HCT116 (cell line): ENCODE measurements around the gene CDH4. TPM values are rescaled to one million over a fixed set of nuclear protein-coding genes. Genes with fewer than 3 reads are reported as not detected.

Experiments
- ATAC-seq: fragments of 200-7000 bp; cut with Tn5 transposase; 2 replicates; pipeline ENCODE4 v1.9.1; 2020; ENCODE audit warnings: mild to moderate bottlenecking, moderate library complexity
- BruUV-seq: library from RNA; stranded (reverse); fragments of 400-500 nt; replicated peaks from 2 replicates; lab custom pipeline; 2021; lab: Mats Ljungman, UMichigan
- CTCF ChIA-PET: fragments of 300-600 bp; sonication (Branson Sonifier 250); formaldehyde crosslinking; loops from one replicate; lab custom pipeline; 2021; ENCODE audit warnings: antibody characterized with exemption; lab: Charles Lee
- POLR2A ChIA-PET: fragments of 300-600, 350-600 bp; sonication (Branson Sonifier 250); formaldehyde crosslinking; loops from one replicate; lab custom pipeline; 2021; ENCODE audit warnings: antibody characterized with exemption; lab: Charles Lee
- RAD21 ChIA-PET, 2 experiments: fragments of 300-600 bp; sonication (Branson Sonifier 250); formaldehyde crosslinking; loops; one replicate each; lab custom pipeline; 2023; ENCODE audit warnings: low total read pairs in 2 of 2; ENCODE audit not compliant: uncharacterized antibody in 2 of 2, unreplicated experiment in 2 of 2, low non-redundant PET in 1 of 2; lab: Charles Lee
- DNase-seq: peaks from one replicate; pipeline ENCODE4 v3.0.0-alpha.2; 2010; ENCODE audit warnings: low read depth, low spot score
- H2AFZ ChIP-seq: fragments of 200-600 bp; shearing (Covaris generic), sonication (generic); 2 replicates; pipeline ENCODE4 v1.6.1; 2017; ENCODE audit warnings: low read depth, mixed run types, mixed read lengths, antibody characterized with exemption, low read length; ENCODE audit not compliant: poor library complexity, severe bottlenecking
- H3K27ac ChIP-seq: 2 replicates; pipeline ENCODE4 v1.5.1; 2012; ENCODE audit warnings: low read depth, low read length
- H3K27me3 ChIP-seq: fragments of 200-600 bp; sonication (generic); 2 replicates; pipeline ENCODE4 v1.6.1; 2016; ENCODE audit warnings: mixed run types, low read length, mixed read lengths; ENCODE audit not compliant: insufficient read depth
- H3K36me3 ChIP-seq, 2 experiments: fragments of 200-500 bp in 1 of 2; fragments of 200-600 bp in 1 of 2; sonication (Bioruptor generic) in 1 of 2; sonication (generic) in 1 of 2; 2 replicates each; pipeline versions ENCODE4 v1.5.1 to v1.6.1; 2014 to 2016; ENCODE audit warnings: low read length in 2 of 2, inconsistent platforms in 1 of 2, mixed read lengths in 1 of 2, mixed run types in 1 of 2; ENCODE audit not compliant: insufficient read depth in 2 of 2, control insufficient read depth in 1 of 2
- H3K4me1 ChIP-seq, 2 experiments: fragments of 200-600 bp in 1 of 2; sonication (generic) in 1 of 2; 2 replicates each; pipeline versions ENCODE4 v1.5.1 to v1.6.1; 2012 to 2017; ENCODE audit warnings: low read length in 2 of 2, inconsistent platforms in 1 of 2, mild to moderate bottlenecking in 1 of 2, mixed read lengths in 1 of 2, mixed run types in 1 of 2, moderate library complexity in 1 of 2; ENCODE audit not compliant: insufficient read depth in 2 of 2, control insufficient read depth in 1 of 2
- H3K4me2 ChIP-seq: fragments of 200-600 bp; sonication (generic); 2 replicates; pipeline ENCODE4 v1.6.1; 2017; ENCODE audit warnings: mixed run types, low read length, mixed read lengths
- H3K4me3 ChIP-seq, 2 experiments: fragments of 200-600 bp in 1 of 2; sonication (generic) in 1 of 2; replicated peaks in 1 of 2; 2 replicates each; pipeline ENCODE4 v1.5.1; 2011 to 2016; ENCODE audit warnings: low read length in 2 of 2, control low read depth in 1 of 2, low read depth in 1 of 2, mild to moderate bottlenecking in 1 of 2, mixed read lengths in 1 of 2, mixed run types in 1 of 2
- H3K79me2 ChIP-seq: fragments of 200-600 bp; sonication (generic); 2 replicates; pipeline ENCODE4 v1.6.1; 2017; ENCODE audit warnings: mild to moderate bottlenecking, mixed run types, low read length, moderate library complexity, mixed read lengths; ENCODE audit not compliant: insufficient read depth
- H3K9ac ChIP-seq: fragments of 200-600 bp; sonication (generic); 2 replicates; pipeline ENCODE4 v1.6.1; 2016; ENCODE audit warnings: low read length, mixed read lengths
- H3K9me2 ChIP-seq: fragments of 200-600 bp; sonication (generic), shearing (Covaris generic); 2 replicates; pipeline ENCODE4 v1.6.1; 2017; ENCODE audit warnings: mixed run types, mild to moderate bottlenecking, moderate library complexity; ENCODE audit not compliant: insufficient read depth
- H3K9me3 ChIP-seq, 2 experiments: fragments of 200-500 bp in 1 of 2; fragments of 200-600 bp in 1 of 2; sonication (Bioruptor generic) in 1 of 2; sonication (generic) in 1 of 2; 2 replicates each; pipeline ENCODE4 v1.6.1; 2014 to 2017; ENCODE audit warnings: low read length in 2 of 2, mixed read lengths in 2 of 2, inconsistent platforms in 1 of 2, low read depth in 1 of 2, mild to moderate bottlenecking in 1 of 2, mixed run types in 1 of 2, moderate library complexity in 1 of 2; ENCODE audit not compliant: control insufficient read depth in 1 of 2, insufficient read depth in 1 of 2
- H4K20me1 ChIP-seq: fragments of 200-600 bp; sonication (generic), shearing (Covaris generic); 2 replicates; pipeline ENCODE4 v1.6.1; 2017; ENCODE audit warnings: mixed run types, mild to moderate bottlenecking, moderate library complexity; ENCODE audit not compliant: insufficient read depth
- ATF3 ChIP-seq: IDR thresholded peaks from 2 replicates; pipeline ENCODE4 v1.6.1; 2012
- CBX3 ChIP-seq: IDR thresholded peaks from 2 replicates; pipeline ENCODE4 v1.6.1; 2012; ENCODE audit warnings: low read depth
- CEBPB ChIP-seq: IDR thresholded peaks from 2 replicates; pipeline ENCODE4 v1.6.1; 2012; ENCODE audit warnings: low read depth
- EGR1 ChIP-seq: IDR thresholded peaks from 2 replicates; pipeline ENCODE4 v1.6.1; 2012; ENCODE audit warnings: low read depth
- EZH2 ChIP-seq: fragments of 200-600 bp; sonication (generic); IDR thresholded peaks from 2 replicates; pipeline ENCODE4 v1.6.1; 2017; ENCODE audit warnings: antibody characterized with exemption, mixed run types
- EZH2phosphoT487 ChIP-seq: fragments of 200-600 bp; IDR thresholded peaks from 2 replicates; pipeline ENCODE4 v1.6.1; 2018; ENCODE audit warnings: antibody characterized with exemption, borderline replicate concordance
- POLR2A ChIP-seq: IDR thresholded peaks from 2 replicates; pipeline ENCODE4 v1.7.0; 2011; ENCODE audit warnings: borderline replicate concordance; ENCODE audit not compliant: insufficient read depth, insufficient read length; ENCODE audit errors: extremely low read depth
- RAD21 ChIP-seq: IDR thresholded peaks from 2 replicates; pipeline ENCODE4 v1.6.1; 2012; ENCODE audit warnings: low read depth, mild to moderate bottlenecking
- SIN3A ChIP-seq: IDR thresholded peaks from 2 replicates; pipeline ENCODE4 v1.6.1; 2012; ENCODE audit warnings: low read depth
- SP1 ChIP-seq: IDR thresholded peaks from 2 replicates; pipeline ENCODE4 v1.6.1; 2012; ENCODE audit warnings: low read depth
- SRF ChIP-seq: IDR thresholded peaks from 2 replicates; pipeline ENCODE4 v1.6.1; 2012; ENCODE audit warnings: low read depth
- YY1 ChIP-seq: IDR thresholded peaks from 2 replicates; pipeline ENCODE4 v1.6.1; 2011; ENCODE audit warnings: low read length, low read depth, moderate library complexity, mild to moderate bottlenecking; ENCODE audit not compliant: insufficient replicate concordance; ENCODE audit errors: extremely low read depth
- ZFX ChIP-seq: fragments of 450-650 bp; IDR thresholded peaks from 2 replicates; pipeline ENCODE4 v1.6.1; 2017
- ZNF274 ChIP-seq: fragments of 200-500 bp; sonication (Bioruptor generic); IDR thresholded peaks from 2 replicates; pipeline ENCODE4 v1.6.1; 2014; ENCODE audit warnings: mild to moderate bottlenecking, low read depth, low read length, inconsistent platforms
- intact Hi-C: fragments of 100-400 bp; cut with micrococcal nuclease; formaldehyde crosslinking; loops from 2 replicates; pipeline ENCODE4 v1.10.0; 2022
- total RNA-seq: library from RNA; stranded (reverse); gene quantifications from one replicate; pipeline ENCODE4 v1.2.1, GENCODE V29; 2021; ENCODE audit not compliant: unreplicated experiment
- TF ChIP-seq, protein P1 (sequence below): IDR thresholded peaks from 2 replicates; pipeline ENCODE4 v1.6.1; 2011; ENCODE audit warnings: mild to moderate bottlenecking, low read length, moderate library complexity; ENCODE audit not compliant: insufficient replicate concordance; ENCODE audit errors: extremely low read depth
- TF ChIP-seq, protein P2 (sequence below): IDR thresholded peaks from 2 replicates; pipeline ENCODE4 v1.6.1; 2012
- TF ChIP-seq, protein P3 (sequence below): IDR thresholded peaks from 2 replicates; pipeline ENCODE4 v1.6.1; 2012; ENCODE audit warnings: low read depth

Gene CDH4
- total RNA-seq, 1 experiment from 2014 or later, result not detected

GRCh38 chr20:61321481-61321880, 69.4 kb downstream of the CDH4 start:
- Histone ChIP-seq H4K20me1 (no peaks in the 10 kb centered on the region), H3K4me2 (no peak overlapping the region), H3K9ac (no peak overlapping the region), H3K4me3 (no peak overlapping the region), H3K36me3 (no peaks in the 10 kb centered on the region), H3K27me3 (no peaks in the 10 kb centered on the region), H2AFZ (no peak overlapping the region), H3K27ac (no peak overlapping the region), H3K9me3 (peaks cover 0 to 5% of the 10 kb centered on the region in 2 experiments; a peak in 2 of 4 replicates), H3K4me1 (no peaks in the 10 kb centered on the region), H3K9me2 (no peaks in the 10 kb centered on the region), H3K79me2 (no peaks in the 10 kb centered on the region)
- ChIA-PET CTCF (no interaction called here), POLR2A (no interaction called here), RAD21 (no interaction called here)
- DNase-seq (no peak), ATAC-seq (no peak)
- BruUV-seq, result no TSS peak
- no peak for TF ChIP-seq POLR2A
- no peak for TF ChIP-seq ZNF274
- TF ChIP-seq SRF, result no peak
- no peak for TF ChIP-seq CBX3
- TF ChIP-seq YY1, result no peak
- no peak for TF ChIP-seq RAD21
- TF ChIP-seq, protein P1, sequence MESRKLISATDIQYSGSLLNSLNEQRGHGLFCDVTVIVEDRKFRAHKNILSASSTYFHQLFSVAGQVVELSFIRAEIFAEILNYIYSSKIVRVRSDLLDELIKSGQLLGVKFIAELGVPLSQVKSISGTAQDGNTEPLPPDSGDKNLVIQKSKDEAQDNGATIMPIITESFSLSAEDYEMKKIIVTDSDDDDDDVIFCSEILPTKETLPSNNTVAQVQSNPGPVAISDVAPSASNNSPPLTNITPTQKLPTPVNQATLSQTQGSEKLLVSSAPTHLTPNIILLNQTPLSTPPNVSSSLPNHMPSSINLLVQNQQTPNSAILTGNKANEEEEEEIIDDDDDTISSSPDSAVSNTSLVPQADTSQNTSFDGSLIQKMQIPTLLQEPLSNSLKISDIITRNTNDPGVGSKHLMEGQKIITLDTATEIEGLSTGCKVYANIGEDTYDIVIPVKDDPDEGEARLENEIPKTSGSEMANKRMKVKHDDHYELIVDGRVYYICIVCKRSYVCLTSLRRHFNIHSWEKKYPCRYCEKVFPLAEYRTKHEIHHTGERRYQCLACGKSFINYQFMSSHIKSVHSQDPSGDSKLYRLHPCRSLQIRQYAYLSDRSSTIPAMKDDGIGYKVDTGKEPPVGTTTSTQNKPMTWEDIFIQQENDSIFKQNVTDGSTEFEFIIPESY, result no peak
- TF ChIP-seq, protein P2, sequence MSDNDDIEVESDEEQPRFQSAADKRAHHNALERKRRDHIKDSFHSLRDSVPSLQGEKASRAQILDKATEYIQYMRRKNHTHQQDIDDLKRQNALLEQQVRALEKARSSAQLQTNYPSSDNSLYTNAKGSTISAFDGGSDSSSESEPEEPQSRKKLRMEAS, result no peak
- TF ChIP-seq SP1, result no peak
- no peak for TF ChIP-seq EZH2
- TF ChIP-seq ATF3, result no peak
- no peak for TF ChIP-seq SIN3A
- TF ChIP-seq, protein P3, sequence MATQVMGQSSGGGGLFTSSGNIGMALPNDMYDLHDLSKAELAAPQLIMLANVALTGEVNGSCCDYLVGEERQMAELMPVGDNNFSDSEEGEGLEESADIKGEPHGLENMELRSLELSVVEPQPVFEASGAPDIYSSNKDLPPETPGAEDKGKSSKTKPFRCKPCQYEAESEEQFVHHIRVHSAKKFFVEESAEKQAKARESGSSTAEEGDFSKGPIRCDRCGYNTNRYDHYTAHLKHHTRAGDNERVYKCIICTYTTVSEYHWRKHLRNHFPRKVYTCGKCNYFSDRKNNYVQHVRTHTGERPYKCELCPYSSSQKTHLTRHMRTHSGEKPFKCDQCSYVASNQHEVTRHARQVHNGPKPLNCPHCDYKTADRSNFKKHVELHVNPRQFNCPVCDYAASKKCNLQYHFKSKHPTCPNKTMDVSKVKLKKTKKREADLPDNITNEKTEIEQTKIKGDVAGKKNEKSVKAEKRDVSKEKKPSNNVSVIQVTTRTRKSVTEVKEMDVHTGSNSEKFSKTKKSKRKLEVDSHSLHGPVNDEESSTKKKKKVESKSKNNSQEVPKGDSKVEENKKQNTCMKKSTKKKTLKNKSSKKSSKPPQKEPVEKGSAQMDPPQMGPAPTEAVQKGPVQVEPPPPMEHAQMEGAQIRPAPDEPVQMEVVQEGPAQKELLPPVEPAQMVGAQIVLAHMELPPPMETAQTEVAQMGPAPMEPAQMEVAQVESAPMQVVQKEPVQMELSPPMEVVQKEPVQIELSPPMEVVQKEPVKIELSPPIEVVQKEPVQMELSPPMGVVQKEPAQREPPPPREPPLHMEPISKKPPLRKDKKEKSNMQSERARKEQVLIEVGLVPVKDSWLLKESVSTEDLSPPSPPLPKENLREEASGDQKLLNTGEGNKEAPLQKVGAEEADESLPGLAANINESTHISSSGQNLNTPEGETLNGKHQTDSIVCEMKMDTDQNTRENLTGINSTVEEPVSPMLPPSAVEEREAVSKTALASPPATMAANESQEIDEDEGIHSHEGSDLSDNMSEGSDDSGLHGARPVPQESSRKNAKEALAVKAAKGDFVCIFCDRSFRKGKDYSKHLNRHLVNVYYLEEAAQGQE, result no peak
- no peak for TF ChIP-seq EZH2phosphoT487
- no peak for TF ChIP-seq EGR1
- no peak for TF ChIP-seq CEBPB
- no peak for TF ChIP-seq ZFX
- intact Hi-C loops, result no loop called here
